Measurements from ENCODE around the gene VPS51.

DNA sequence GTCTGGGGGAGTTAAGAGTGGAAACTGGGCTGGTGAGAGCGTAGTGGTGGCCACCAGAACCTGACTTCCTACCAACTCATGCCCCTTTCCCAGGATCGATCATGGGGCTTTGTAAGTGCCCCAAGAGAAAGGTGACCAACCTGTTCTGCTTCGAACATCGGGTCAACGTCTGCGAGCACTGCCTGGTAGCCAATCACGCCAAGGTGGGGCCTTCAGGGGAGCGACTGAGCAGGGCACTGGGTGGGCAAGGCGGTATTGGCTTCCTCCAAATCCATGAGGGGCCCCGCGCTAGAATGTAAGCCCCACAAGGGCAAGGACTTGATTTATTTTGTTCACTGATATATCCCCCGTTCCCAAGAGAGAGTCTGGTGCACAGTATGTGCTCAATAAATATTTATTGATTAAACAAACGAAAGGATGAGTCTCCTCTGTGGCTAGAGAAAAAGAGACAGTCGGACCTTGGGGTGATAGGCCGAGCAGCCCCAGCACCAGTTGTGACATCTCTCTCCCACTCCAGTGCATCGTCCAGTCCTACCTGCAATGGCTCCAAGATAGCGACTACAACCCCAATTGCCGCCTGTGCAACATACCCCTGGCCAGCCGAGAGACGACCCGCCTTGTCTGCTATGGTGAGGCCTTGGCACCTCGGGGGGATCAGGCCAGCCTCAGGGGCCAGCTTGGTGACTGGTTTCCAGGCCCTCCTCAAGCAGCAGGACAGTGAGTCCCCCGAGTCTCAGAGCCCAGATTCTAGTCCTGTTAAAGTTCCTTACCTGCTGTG, 11.2 kb upstream of the VPS51 start:
- TF ChIP-seq, protein P1, sequence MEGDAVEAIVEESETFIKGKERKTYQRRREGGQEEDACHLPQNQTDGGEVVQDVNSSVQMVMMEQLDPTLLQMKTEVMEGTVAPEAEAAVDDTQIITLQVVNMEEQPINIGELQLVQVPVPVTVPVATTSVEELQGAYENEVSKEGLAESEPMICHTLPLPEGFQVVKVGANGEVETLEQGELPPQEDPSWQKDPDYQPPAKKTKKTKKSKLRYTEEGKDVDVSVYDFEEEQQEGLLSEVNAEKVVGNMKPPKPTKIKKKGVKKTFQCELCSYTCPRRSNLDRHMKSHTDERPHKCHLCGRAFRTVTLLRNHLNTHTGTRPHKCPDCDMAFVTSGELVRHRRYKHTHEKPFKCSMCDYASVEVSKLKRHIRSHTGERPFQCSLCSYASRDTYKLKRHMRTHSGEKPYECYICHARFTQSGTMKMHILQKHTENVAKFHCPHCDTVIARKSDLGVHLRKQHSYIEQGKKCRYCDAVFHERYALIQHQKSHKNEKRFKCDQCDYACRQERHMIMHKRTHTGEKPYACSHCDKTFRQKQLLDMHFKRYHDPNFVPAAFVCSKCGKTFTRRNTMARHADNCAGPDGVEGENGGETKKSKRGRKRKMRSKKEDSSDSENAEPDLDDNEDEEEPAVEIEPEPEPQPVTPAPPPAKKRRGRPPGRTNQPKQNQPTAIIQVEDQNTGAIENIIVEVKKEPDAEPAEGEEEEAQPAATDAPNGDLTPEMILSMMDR (IDR thresholded peaks at IDR 0.05; ENCODE audit: low read length) = no peak
- TF ChIP-seq EZH2 (optimal IDR thresholded peaks at IDR 0.05; ENCODE audit: low read depth, low read length) = no peak
- no peak for TF ChIP-seq EZH2phosphoT487 (IDR thresholded peaks at IDR 0.05; ENCODE audit: low read length)

Data from MM.1S (cell line).